ENCODE data around the gene CHST11.

GRCh38 chr12:104486363-104486750 is 29.6 kb downstream of the CHST11 start:
- TF ChIP-seq CTCF (optimal IDR thresholded peaks at IDR 0.05 in 1 of 3, IDR thresholded peaks at IDR 0.05 in 1 of 3, conservative IDR thresholded peaks at IDR 0.05 in 1 of 3; ENCODE audit: extremely low read depth in 1 of 3, insufficient read depth in 2 of 3, low read length in 3 of 3) (no peak), EZH2 (IDR thresholded peaks at IDR 0.05; ENCODE audit: low read length) (no peak)
